CD14-positive monocyte (primary cell): ENCODE measurements around the gene SCAMP3. TPM values are rescaled to one million over a fixed set of nuclear protein-coding genes. Genes with fewer than 3 reads are reported as not detected.

ENCODE experiments used
- DNase-seq, 3 donors: peaks; one replicate each; pipeline ENCODE4 v3.0.0-alpha.2; 2011 to 2022
- H2AFZ ChIP-seq: 2 replicates; pipeline ENCODE4 v1.6.0; 2012; ENCODE audit warnings: mild to moderate bottlenecking, low read depth, low read length, inconsistent platforms; ENCODE audit not compliant: insufficient read depth, poor library complexity, severe bottlenecking
- H3K27ac ChIP-seq, 2 donors: 1 replicate in 1 of 2; 2 replicates in 1 of 2; pipeline ENCODE4 v1.5.1; 2012 to 2013; ENCODE audit warnings: low read length in 2 of 2, control low read depth in 1 of 2, inconsistent platforms in 1 of 2, low read depth in 1 of 2, mild to moderate bottlenecking in 1 of 2
- H3K27me3 ChIP-seq, 2 donors: one replicate each; pipeline versions ENCODE4 v1.6.0 to v1.6.1; 2011 to 2013; ENCODE audit warnings: low read length in 2 of 2; ENCODE audit not compliant: control insufficient read depth in 2 of 2, insufficient read depth in 2 of 2
- H3K36me3 ChIP-seq, 2 donors: replicated peaks in 1 of 2; 1 replicate in 1 of 2; 2 replicates in 1 of 2; pipeline versions ENCODE4 v1.5.1 to v1.6.1; 2012 to 2013; ENCODE audit warnings: low read length in 2 of 2, control low read depth in 1 of 2, inconsistent platforms in 1 of 2, mild to moderate bottlenecking in 1 of 2; ENCODE audit not compliant: insufficient read depth in 2 of 2, control insufficient read depth in 1 of 2
- H3K4me1 ChIP-seq, 2 donors: 1 replicate in 1 of 2; 2 replicates in 1 of 2; pipeline versions ENCODE4 v1.5.1 to v1.6.1; 2012 to 2013; ENCODE audit warnings: low read length in 2 of 2, control low read depth in 1 of 2, inconsistent platforms in 1 of 2, mild to moderate bottlenecking in 1 of 2, moderate library complexity in 1 of 2; ENCODE audit not compliant: insufficient read depth in 2 of 2, control insufficient read depth in 1 of 2
- H3K4me2 ChIP-seq: replicated peaks from 2 replicates; pipeline ENCODE3; 2012; ENCODE audit warnings: low read length, moderate library complexity, mild to moderate bottlenecking; ENCODE audit not compliant: poor library complexity, severe bottlenecking; ENCODE audit errors: extremely low read depth
- H3K4me3 ChIP-seq, 3 experiments: fragments of 200-600 bp in 1 of 3; sonication (generic) in 1 of 3; replicated peaks in 1 of 3; 1 replicate in 2 of 3; 2 replicates in 1 of 3; pipeline ENCODE4 v1.5.1; 2011 to 2013; ENCODE audit warnings: low read length in 3 of 3, mild to moderate bottlenecking in 3 of 3, control low read depth in 2 of 3, low read depth in 2 of 3, inconsistent platforms in 1 of 3, moderate library complexity in 1 of 3
- H3K79me2 ChIP-seq: 2 replicates; pipeline ENCODE4 v1.6.0; 2012; ENCODE audit warnings: mild to moderate bottlenecking, control low read depth, inconsistent platforms, low read length, moderate library complexity; ENCODE audit not compliant: insufficient read depth
- H3K9ac ChIP-seq: 2 replicates; pipeline ENCODE4 v1.6.0; 2017; ENCODE audit warnings: low read length, mild to moderate bottlenecking; ENCODE audit not compliant: insufficient read depth, poor library complexity, severe bottlenecking
- H3K9me3 ChIP-seq, 2 donors: replicated peaks in 1 of 2; 1 replicate in 1 of 2; 2 replicates in 1 of 2; pipeline versions ENCODE4 v1.5.1 to v1.6.1; 2012 to 2013; ENCODE audit warnings: low read length in 2 of 2, control low read depth in 1 of 2; ENCODE audit not compliant: control insufficient read depth in 1 of 2, insufficient read depth in 1 of 2
- H4K20me1 ChIP-seq: 2 replicates; pipeline ENCODE4 v1.6.0; 2012; ENCODE audit warnings: mild to moderate bottlenecking, low read length, control low read depth, moderate library complexity; ENCODE audit not compliant: insufficient read depth
- H3K27ac Mint-ChIP-seq, 7 donors: one replicate each; pipeline ENCODE4 v1.8.0; 2020; ENCODE audit warnings: mild to moderate bottlenecking in 7 of 7, mixed read lengths in 7 of 7, moderate library complexity in 6 of 7, inconsistent platforms in 2 of 7
- H3K27me3 Mint-ChIP-seq, 3 donors: one replicate each; pipeline ENCODE4 v1.8.0; 2021 to 2022; ENCODE audit warnings: low read depth in 3 of 3, mild to moderate bottlenecking in 3 of 3, mixed read lengths in 3 of 3, moderate library complexity in 3 of 3, inconsistent platforms in 1 of 3
- H3K36me3 Mint-ChIP-seq, 2 donors: one replicate each; pipeline ENCODE4 v1.8.0; 2020; ENCODE audit warnings: mixed read lengths in 2 of 2, inconsistent platforms in 1 of 2, mild to moderate bottlenecking in 1 of 2
- H3K4me1 Mint-ChIP-seq: one replicate; pipeline ENCODE4 v1.8.0; 2020; ENCODE audit warnings: mild to moderate bottlenecking, mixed read lengths
- H3K4me3 Mint-ChIP-seq, 2 donors: one replicate each; pipeline ENCODE4 v1.8.0; 2020; ENCODE audit warnings: mild to moderate bottlenecking in 2 of 2, mixed read lengths in 2 of 2, moderate library complexity in 1 of 2
- H3K9me3 Mint-ChIP-seq, 7 donors: one replicate each; pipeline ENCODE4 v1.8.0; 2020 to 2022; ENCODE audit warnings: mixed read lengths in 7 of 7, mild to moderate bottlenecking in 6 of 7, moderate library complexity in 6 of 7, inconsistent platforms in 2 of 7
- WGBS: methylation state at CpG from one replicate; pipeline ENCODE4 v1.1.5; 2013; ENCODE audit warnings: missing lambda C conversion rate; ENCODE audit not compliant: insufficient coverage; 5-methylcytosine and 5-hydroxymethylcytosine counted together
- intact Hi-C, 2 donors: fragments of 100-400 bp; cut with micrococcal nuclease; formaldehyde crosslinking; loops; one replicate each; pipeline versions ENCODE4 v1.15.0 to v1.15.1; 2023
- polyA plus RNA-seq, 3 donors: library from polyadenylated mRNA; depleted of rRNA in 1 of 3; unstranded in 2 of 3; stranded (reverse) in 1 of 3; fragments of 300-500 nt in 2 of 3; fragments of >200 nt in 1 of 3; fragmentation: Illumina TruSeq in 2 of 3; gene quantifications; 1 replicate in 2 of 3; 2 replicates in 1 of 3; pipeline ENCODE4 v1.2.3, GENCODE V29; 2012 to 2021
- TF ChIP-seq, protein P1 (sequence below): fragments of 200-600 bp; IDR thresholded peaks from one replicate; pipeline ENCODE4 v1.8.0; 2022; ENCODE audit warnings: antibody characterized with exemption, mild to moderate bottlenecking

Gene SCAMP3
- polyA plus RNA-seq, 3 donors, result 54.9 to 69.8 (median 64.9) TPM

DNA sequence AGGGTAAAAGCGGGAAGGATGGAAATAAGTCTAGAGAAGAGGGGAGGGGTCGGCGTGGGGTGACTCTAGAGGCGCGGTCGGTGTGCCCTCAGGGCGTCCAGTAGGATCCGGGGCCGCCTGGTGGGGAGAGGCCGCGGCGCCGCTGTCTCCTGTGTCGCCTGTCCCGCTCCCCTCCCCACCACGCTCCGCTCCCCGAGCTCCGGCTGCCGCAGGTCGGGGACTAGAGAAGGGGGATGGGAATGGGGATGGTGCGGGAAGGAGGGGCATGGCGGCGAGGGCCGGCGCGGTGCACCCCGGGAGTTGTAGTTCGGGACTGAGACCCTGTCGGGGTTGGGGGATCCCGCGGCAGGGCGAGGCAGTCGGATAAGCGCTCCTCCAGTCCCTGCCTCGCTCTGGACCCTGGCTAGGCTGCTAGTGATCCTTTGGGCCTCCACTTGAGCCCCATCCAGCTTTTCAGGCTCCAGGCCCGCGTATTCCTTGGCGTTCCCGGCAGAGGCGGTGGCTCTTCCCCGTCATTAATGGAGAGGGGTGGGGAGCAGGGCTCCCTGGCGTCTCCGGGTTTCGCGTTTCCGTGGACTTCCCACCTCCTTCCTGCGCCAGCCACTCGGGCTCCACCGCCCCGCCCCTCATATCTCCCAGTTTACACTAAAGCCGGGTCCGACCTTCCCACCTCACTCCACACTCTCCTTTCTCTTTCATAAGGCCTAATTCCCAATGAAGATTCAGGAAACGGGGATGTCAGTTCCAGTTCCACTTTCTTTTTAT lies 6.7 kb downstream of the SCAMP3 start, which contains the start of gene ENTREP3:
ENTREP3 (minus strand) TSS at position 241 of the 765 bp plus-strand sequence. CDS start 606 bp downstream, outside the sequence.
- H2AFZ ChIP-seq, result peak within 1 kb of the TSS; percentile 92
- no peaks in the 10 kb centered on the region for H4K20me1 ChIP-seq
- under 1% methylated on average over 23 of the region's 54 CpGs for WGBS
- peak within 1 kb of the TSS; percentile 87 to 93 for H3K4me3 Mint-ChIP-seq
- peak within 1 kb of the TSS; percentile 62 to 72 for H3K27ac ChIP-seq
- peaks cover 9 to 34% of the 10 kb centered on the region in 2 donors for H3K36me3 ChIP-seq
- peaks cover 31 to 40% of the 10 kb centered on the region in 2 donors for H3K36me3 Mint-ChIP-seq
- peak within 1 kb of the TSS; percentile 97 for H3K4me2 ChIP-seq
- H3K9ac ChIP-seq, result peak within 1 kb of the TSS; percentile 61
- peaks cover 26 to 33% of the 10 kb centered on the region in 2 donors for H3K4me1 ChIP-seq
- H3K27me3 ChIP-seq, result no peaks in the 10 kb centered on the region
- peak within 1 kb of the TSS; percentile 76 to 88 (median 78) for H3K4me3 ChIP-seq
- peak; percentile 43 to 64 (median 50) for DNase-seq
- TF ChIP-seq, protein P1, sequence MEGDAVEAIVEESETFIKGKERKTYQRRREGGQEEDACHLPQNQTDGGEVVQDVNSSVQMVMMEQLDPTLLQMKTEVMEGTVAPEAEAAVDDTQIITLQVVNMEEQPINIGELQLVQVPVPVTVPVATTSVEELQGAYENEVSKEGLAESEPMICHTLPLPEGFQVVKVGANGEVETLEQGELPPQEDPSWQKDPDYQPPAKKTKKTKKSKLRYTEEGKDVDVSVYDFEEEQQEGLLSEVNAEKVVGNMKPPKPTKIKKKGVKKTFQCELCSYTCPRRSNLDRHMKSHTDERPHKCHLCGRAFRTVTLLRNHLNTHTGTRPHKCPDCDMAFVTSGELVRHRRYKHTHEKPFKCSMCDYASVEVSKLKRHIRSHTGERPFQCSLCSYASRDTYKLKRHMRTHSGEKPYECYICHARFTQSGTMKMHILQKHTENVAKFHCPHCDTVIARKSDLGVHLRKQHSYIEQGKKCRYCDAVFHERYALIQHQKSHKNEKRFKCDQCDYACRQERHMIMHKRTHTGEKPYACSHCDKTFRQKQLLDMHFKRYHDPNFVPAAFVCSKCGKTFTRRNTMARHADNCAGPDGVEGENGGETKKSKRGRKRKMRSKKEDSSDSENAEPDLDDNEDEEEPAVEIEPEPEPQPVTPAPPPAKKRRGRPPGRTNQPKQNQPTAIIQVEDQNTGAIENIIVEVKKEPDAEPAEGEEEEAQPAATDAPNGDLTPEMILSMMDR, result no peak
- peaks cover 31% of the 10 kb centered on the region for H3K4me1 Mint-ChIP-seq
- peak within 1 kb of the TSS; percentile 79 to 93 (median 90) for H3K27ac Mint-ChIP-seq
- intact Hi-C loops, result no loop called here
- H3K27me3 Mint-ChIP-seq, result peaks cover 0 to 5% (median 1%) of the 10 kb centered on the region in 3 donors
- no peaks in the 10 kb centered on the region for H3K9me3 Mint-ChIP-seq
- H3K79me2 ChIP-seq, result peaks cover 7% of the 10 kb centered on the region
- H3K9me3 ChIP-seq, result no peaks in the 10 kb centered on the region

DNA sequence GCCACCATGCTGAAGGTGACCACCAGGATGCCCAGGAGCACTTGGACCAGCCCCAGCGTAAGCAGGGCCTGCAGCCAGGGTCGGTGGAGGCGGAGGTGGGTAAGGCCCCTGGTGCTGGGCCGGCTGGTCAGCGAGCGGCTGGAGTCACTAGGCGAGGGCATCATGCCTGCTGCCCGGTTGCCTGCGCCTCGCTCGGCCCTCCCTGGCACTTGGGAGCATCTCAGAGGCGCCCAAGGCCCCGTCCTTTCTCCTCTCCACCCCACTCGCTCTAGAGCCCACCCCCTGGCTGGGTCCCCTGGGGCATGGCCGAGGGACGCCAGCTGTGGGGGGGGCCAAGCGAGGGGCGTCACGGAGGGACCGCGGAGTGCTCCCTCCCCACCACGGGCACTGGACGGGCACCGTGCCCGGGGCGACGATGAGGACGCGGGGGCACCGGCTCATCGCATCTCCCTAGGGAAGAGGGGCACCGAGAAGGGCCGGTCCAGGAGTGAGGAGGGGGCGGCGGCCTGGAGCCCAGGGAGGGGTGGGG lies 7.4 kb downstream of the SCAMP3 start:
- peaks cover 0 to 5% (median 1%) of the 10 kb centered on the region in 3 donors for H3K27me3 Mint-ChIP-seq
- peaks cover 26 to 33% of the 10 kb centered on the region in 2 donors for H3K36me3 Mint-ChIP-seq
- intact Hi-C loops, result loop anchor here (5.0 kb wide), 2 partner anchors 68 to 338 kb away; partner anchors contain the start of gene RUSC1 (in 1 of the 2)
- no peak for DNase-seq
- Histone ChIP-seq H4K20me1 (no peaks in the 10 kb centered on the region), H3K9ac (peak overlapping the region; percentile 61), H3K4me3 (peak overlapping the region; percentile 76 to 88 (median 78)), H2AFZ (peak overlapping the region; percentile 92), H3K4me1 (peaks cover 32 to 39% of the 10 kb centered on the region in 2 donors), H3K4me2 (peak overlapping the region; percentile 97), H3K27me3 (no peaks in the 10 kb centered on the region), H3K79me2 (peaks cover 3% of the 10 kb centered on the region), H3K9me3 (no peaks in the 10 kb centered on the region), H3K27ac (peak overlapping the region in 1 of 2 donors; percentile 72), H3K36me3 (peaks cover 8 to 27% of the 10 kb centered on the region in 2 donors)
- TF ChIP-seq, protein P1, result no peak
- H3K27ac Mint-ChIP-seq, result peak overlapping the region in 2 of 7 donors; percentile 36 to 42
- no peaks in the 10 kb centered on the region for H3K9me3 Mint-ChIP-seq
- H3K4me1 Mint-ChIP-seq, result peaks cover 34% of the 10 kb centered on the region
- WGBS, result 6% methylated on average over 30 of the region's 35 CpGs
- H3K4me3 Mint-ChIP-seq, result peak overlapping the region; percentile 87 to 93
